ENCODE results near the gene RAPGEF5.

DNA sequence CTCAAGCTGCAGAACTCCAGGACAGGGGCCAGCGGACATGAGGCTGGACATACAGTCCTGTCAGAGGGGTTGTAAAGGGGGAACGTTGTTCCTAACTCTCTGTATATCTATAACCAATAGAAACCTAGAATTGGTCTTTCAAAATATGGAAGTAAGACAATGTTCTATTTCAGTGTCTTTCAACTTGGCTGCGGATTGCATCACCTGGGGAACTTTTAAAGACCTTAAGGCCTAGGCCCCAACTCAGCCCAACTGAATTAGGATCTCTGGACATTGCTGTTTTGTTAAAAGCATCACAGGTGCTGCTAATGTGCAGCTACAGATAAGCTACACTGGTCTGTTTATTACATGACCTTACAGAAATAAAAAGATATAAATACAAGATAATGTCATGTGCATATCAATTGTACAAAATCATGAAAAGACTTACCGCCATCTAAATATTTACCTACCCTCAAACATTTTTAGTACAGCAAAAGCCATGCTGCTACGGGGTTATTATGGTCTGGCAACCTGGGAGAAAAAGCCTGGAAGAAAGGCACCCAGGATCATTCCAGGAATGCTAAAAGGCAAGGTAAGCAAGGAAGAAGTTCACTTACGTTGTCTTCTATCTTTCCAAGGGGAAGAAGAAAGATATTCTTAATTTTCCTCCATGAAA is 169.1 kb downstream of the RAPGEF5 start:
- TF ChIP-seq, protein P1, sequence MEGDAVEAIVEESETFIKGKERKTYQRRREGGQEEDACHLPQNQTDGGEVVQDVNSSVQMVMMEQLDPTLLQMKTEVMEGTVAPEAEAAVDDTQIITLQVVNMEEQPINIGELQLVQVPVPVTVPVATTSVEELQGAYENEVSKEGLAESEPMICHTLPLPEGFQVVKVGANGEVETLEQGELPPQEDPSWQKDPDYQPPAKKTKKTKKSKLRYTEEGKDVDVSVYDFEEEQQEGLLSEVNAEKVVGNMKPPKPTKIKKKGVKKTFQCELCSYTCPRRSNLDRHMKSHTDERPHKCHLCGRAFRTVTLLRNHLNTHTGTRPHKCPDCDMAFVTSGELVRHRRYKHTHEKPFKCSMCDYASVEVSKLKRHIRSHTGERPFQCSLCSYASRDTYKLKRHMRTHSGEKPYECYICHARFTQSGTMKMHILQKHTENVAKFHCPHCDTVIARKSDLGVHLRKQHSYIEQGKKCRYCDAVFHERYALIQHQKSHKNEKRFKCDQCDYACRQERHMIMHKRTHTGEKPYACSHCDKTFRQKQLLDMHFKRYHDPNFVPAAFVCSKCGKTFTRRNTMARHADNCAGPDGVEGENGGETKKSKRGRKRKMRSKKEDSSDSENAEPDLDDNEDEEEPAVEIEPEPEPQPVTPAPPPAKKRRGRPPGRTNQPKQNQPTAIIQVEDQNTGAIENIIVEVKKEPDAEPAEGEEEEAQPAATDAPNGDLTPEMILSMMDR (optimal IDR thresholded peaks at IDR 0.05 in 1 of 3, IDR thresholded peaks at IDR 0.05 in 1 of 3, conservative IDR thresholded peaks at IDR 0.05 in 1 of 3; ENCODE audit: extremely low read depth in 1 of 3, insufficient read depth in 2 of 3, low read length in 3 of 3) = no peak
- TF ChIP-seq EZH2 (IDR thresholded peaks at IDR 0.05; ENCODE audit: low read length) = no peak

Measured in keratinocyte (primary cell).